Endothelial cell of umbilical vein (primary cell): ENCODE data around the gene ZNF512. TPM values are rescaled to one million over a fixed set of nuclear protein-coding genes. Genes with fewer than 3 reads are reported as not detected.

Source experiments
- BruUV-seq: library from RNA; stranded (reverse); fragments of 400-500 nt; replicated peaks from 2 replicates; lab custom pipeline; 2021; lab: Mats Ljungman, UMichigan
- CTCF ChIA-PET: fragments of 300-600, 350-600 bp; sonication (Branson Sonifier 250); formaldehyde crosslinking; loops from one replicate; lab custom pipeline; 2021; ENCODE audit warnings: antibody characterized with exemption, inconsistent platforms; lab: Charles Lee
- POLR2A ChIA-PET: fragments of 300-600, 350-600 bp; sonication (Branson Sonifier 250); formaldehyde crosslinking; loops from one replicate; lab custom pipeline; 2021; ENCODE audit warnings: antibody characterized with exemption, inconsistent platforms; lab: Charles Lee
- DNase-seq: peaks from one replicate; pipeline ENCODE4 v3.0.0-alpha.2; 2011; ENCODE audit warnings: low read depth, low spot score
- FAIRE-seq: peaks from 2 replicates; lab custom pipeline; 2011; peaks lifted over from hg19 to GRCh38; lab: Jason Lieb, UNC
- H2AFZ ChIP-seq: 2 replicates; pipeline ENCODE4 v1.6.0; 2012; ENCODE audit warnings: low read depth, low read length, control low read depth, inconsistent platforms
- H3K27ac ChIP-seq: 2 replicates; pipeline ENCODE4 v1.5.1; 2011; ENCODE audit warnings: low read depth, mild to moderate bottlenecking, control low read depth, low read length, moderate library complexity; ENCODE audit not compliant: insufficient read depth
- H3K27me3 ChIP-seq, 2 experiments: 2 replicates each; pipeline versions ENCODE4 v1.6.0 to v1.6.1; 2011; ENCODE audit warnings: low read length in 2 of 2, mixed read lengths in 1 of 2; ENCODE audit not compliant: control insufficient read depth in 2 of 2, insufficient read depth in 2 of 2
- H3K36me3 ChIP-seq, 2 experiments: 2 replicates in 1 of 2; 3 replicates in 1 of 2; pipeline ENCODE4 v1.5.1; 2011; ENCODE audit warnings: low read length in 2 of 2, mild to moderate bottlenecking in 1 of 2, moderate library complexity in 1 of 2; ENCODE audit not compliant: control insufficient read depth in 2 of 2, insufficient read depth in 2 of 2; ENCODE audit errors: extremely low read depth in 1 of 2
- H3K4me1 ChIP-seq: 3 replicates; pipeline ENCODE4 v1.5.1; 2011; ENCODE audit warnings: mild to moderate bottlenecking, low read length; ENCODE audit not compliant: control insufficient read depth, insufficient read depth; ENCODE audit errors: extremely low read depth
- H3K4me2 ChIP-seq: 2 replicates; pipeline ENCODE4 v1.6.1; 2011; ENCODE audit warnings: low read length, control low read depth, mixed read lengths; ENCODE audit not compliant: insufficient read depth
- H3K4me3 ChIP-seq, 3 experiments: fragments of 200-600 bp in 1 of 3; sonication (generic), shearing (Covaris generic) in 1 of 3; replicated peaks in 1 of 3; 2 replicates each; pipeline ENCODE4 v1.5.1; 2011 to 2016; ENCODE audit warnings: control low read depth in 3 of 3, low read length in 3 of 3, mild to moderate bottlenecking in 2 of 3, inconsistent platforms in 1 of 3, low read depth in 1 of 3, moderate library complexity in 1 of 3; ENCODE audit not compliant: insufficient read depth in 1 of 3
- H3K79me2 ChIP-seq: 2 replicates; pipeline ENCODE4 v1.6.0; 2012; ENCODE audit warnings: low read length, inconsistent platforms; ENCODE audit not compliant: control insufficient read depth, insufficient read depth
- H3K9ac ChIP-seq: replicated peaks from 2 replicates; pipeline ENCODE3; 2011; ENCODE audit warnings: low read length, control low read depth; ENCODE audit not compliant: insufficient read depth; ENCODE audit errors: extremely low read depth
- H3K9me1 ChIP-seq: replicated peaks from 3 replicates; pipeline ENCODE4 v1.6.0; 2011; ENCODE audit warnings: mild to moderate bottlenecking, low read length; ENCODE audit not compliant: control insufficient read depth, insufficient read depth; ENCODE audit errors: extremely low read depth
- H3K9me3 ChIP-seq: replicated peaks from 2 replicates; pipeline ENCODE4 v1.5.1; 2012; ENCODE audit warnings: low read length, inconsistent platforms; ENCODE audit not compliant: control insufficient read depth, insufficient read depth
- H4K20me1 ChIP-seq: replicated peaks from 2 replicates; pipeline ENCODE3; 2011; ENCODE audit warnings: mild to moderate bottlenecking, low read length; ENCODE audit not compliant: control insufficient read depth, insufficient read depth; ENCODE audit errors: extremely low read depth
- CTCF ChIP-seq, 2 donors: IDR thresholded peaks; 1 replicate in 1 of 2; 2 replicates in 1 of 2; pipeline ENCODE4 v1.5.1; 2011; ENCODE audit warnings: low read length in 2 of 2, mild to moderate bottlenecking in 2 of 2, moderate library complexity in 2 of 2, control low read depth in 1 of 2, inconsistent platforms in 1 of 2, low read depth in 1 of 2; ENCODE audit not compliant: insufficient read depth in 1 of 2; ENCODE audit errors: extremely low read depth in 1 of 2
- EZH2 ChIP-seq: IDR thresholded peaks from 2 replicates; pipeline ENCODE4 v1.6.1; 2012; ENCODE audit warnings: borderline replicate concordance, low read depth, mild to moderate bottlenecking, moderate library complexity, low read length, inconsistent platforms; ENCODE audit not compliant: severe bottlenecking
- FOS ChIP-seq: IDR thresholded peaks from 2 replicates; pipeline ENCODE4 v1.6.1; 2011; ENCODE audit warnings: mild to moderate bottlenecking, low read length, moderate library complexity, borderline replicate concordance; ENCODE audit not compliant: insufficient read depth
- GATA2 ChIP-seq: IDR thresholded peaks from 2 replicates; pipeline ENCODE4 v1.7.0; 2011; ENCODE audit warnings: low read depth, mild to moderate bottlenecking, moderate library complexity, mixed read lengths, low read length; ENCODE audit not compliant: insufficient read length, insufficient read depth
- JUN ChIP-seq: IDR thresholded peaks from 2 replicates; pipeline ENCODE4 v1.6.1; 2011; ENCODE audit warnings: borderline replicate concordance, low read depth; ENCODE audit not compliant: insufficient read length, insufficient read depth
- MAX ChIP-seq: IDR thresholded peaks from 2 replicates; pipeline ENCODE4 v1.6.1; 2011; ENCODE audit not compliant: insufficient read depth, insufficient read length
- MYC ChIP-seq: IDR thresholded peaks from one replicate; pipeline ENCODE4 v1.6.1; 2011; ENCODE audit warnings: mild to moderate bottlenecking, low read depth, low read length
- POLR2A ChIP-seq: IDR thresholded peaks from 2 replicates; pipeline ENCODE4 v1.6.1; 2012; ENCODE audit warnings: low read depth, mild to moderate bottlenecking, control low read depth, low read length
- POLR2AphosphoS5 ChIP-seq: IDR thresholded peaks from 2 replicates; pipeline ENCODE4 v1.6.1; 2012; ENCODE audit warnings: low read depth, mild to moderate bottlenecking, control low read depth, low read length, moderate library complexity; ENCODE audit not compliant: insufficient read depth
- dilution Hi-C: fragments of 300-500 bp; cut with MboI; formaldehyde crosslinking; loops from one replicate; pipeline ENCODE4 v1.15.0; 2019; ENCODE audit warnings: low sequenced_read_pairs; ENCODE audit not compliant: extremely low pct_ligation_motif_present
- intact Hi-C: fragments of 100-400 bp; cut with micrococcal nuclease; formaldehyde crosslinking; loops from one replicate; pipeline ENCODE4 v1.10.0; 2022
- polyA plus RNA-seq, 4 experiments: library from polyadenylated mRNA; depleted of rRNA in 3 of 4; stranded (reverse) in 3 of 4; unstranded in 1 of 4; fragments of >200 nt; gene quantifications; 2 replicates each; pipeline versions ENCODE4 v1.2.1 to v1.2.3, GENCODE V29; 2011 to 2012; ENCODE audit warnings: missing spikeins in 1 of 4
- total RNA-seq: library from RNA; stranded (reverse); gene quantifications from 2 replicates; pipeline ENCODE4 v1.2.3, GENCODE V29; 2021

Gene ZNF512
- total and polyA plus RNA-seq, 2 donors (not counting 3 experiments of a cell fraction or from before 2014, with no cell fraction given), result 17.8 to 37.0 TPM

GRCh38 chr2:27638709-27639108 is 55.9 kb downstream of the ZNF512 start:
- POLR2A ChIA-PET, result interaction anchor here (0.5 kb wide), 1 partner anchor 808 kb away, joined by 3 read pairs; no protein-coding TSS in a partner anchor
- H3K9me3 ChIP-seq, result no peaks in the 10 kb centered on the region
- H3K27ac ChIP-seq, result no peak overlapping the region
- intact Hi-C loops (no loop called here), dilution Hi-C loops (no loop called here)
- H3K4me2 ChIP-seq, result no peak overlapping the region
- H3K9ac ChIP-seq, result no peak overlapping the region
- no peaks in the 10 kb centered on the region for H3K4me1 ChIP-seq
- CTCF ChIA-PET, result interaction anchor here (1.2 to 1.6 kb wide), 3 partner anchors 9 to 18 kb away, joined by 3 read pairs; partner anchors contain the start of genes CCDC121 and GPN1
- H3K27me3 ChIP-seq, result no peaks in the 10 kb centered on the region
- BruUV-seq, result no TSS peak
- no peaks in the 10 kb centered on the region for H3K9me1 ChIP-seq
- H3K4me3 ChIP-seq, result no peak overlapping the region
- H3K36me3 ChIP-seq, result peaks cover 21 to 30% of the 10 kb centered on the region in 2 experiments
- H2AFZ ChIP-seq, result no peak overlapping the region
- H4K20me1 ChIP-seq, result no peaks in the 10 kb centered on the region
- FAIRE-seq (no peak), DNase-seq (no peak)
- TF ChIP-seq POLR2AphosphoS5, result no peak
- TF ChIP-seq GATA2, result no peak
- TF ChIP-seq CTCF (IDR thresholded peaks at IDR 0.05; ENCODE audit: extremely low read depth in 1 of 2, insufficient read depth in 1 of 2, low read depth in 1 of 2, low read length in 2 of 2), result no peak
- no peak for TF ChIP-seq MYC
- no peak for TF ChIP-seq EZH2
- TF ChIP-seq MAX, result no peak
- TF ChIP-seq FOS, result no peak
- no peak for TF ChIP-seq POLR2A
- no peak for TF ChIP-seq JUN
- H3K79me2 ChIP-seq, result no peaks in the 10 kb centered on the region
